Peyer's patch (tissue), 4 donors: ENCODE results near the gene PLD5.

Experiments
- CTCF ChIP-seq, 6 experiments: fragments of 450-650 bp in 4 of 6; fragments of 200-600 bp in 2 of 6; sonication (generic) in 1 of 6; IDR thresholded peaks; one replicate each; pipeline ENCODE4 v1.5.1; 2017 to 2019; ENCODE audit warnings: antibody characterized with exemption in 6 of 6, mild to moderate bottlenecking in 3 of 6, moderate library complexity in 1 of 6
- POLR2A ChIP-seq, 2 donors: fragments of 450-650 bp; IDR thresholded peaks; one replicate each; pipeline ENCODE4 v1.5.1; 2017; ENCODE audit warnings: antibody characterized with exemption in 2 of 2, mild to moderate bottlenecking in 2 of 2, moderate library complexity in 2 of 2

DNA sequence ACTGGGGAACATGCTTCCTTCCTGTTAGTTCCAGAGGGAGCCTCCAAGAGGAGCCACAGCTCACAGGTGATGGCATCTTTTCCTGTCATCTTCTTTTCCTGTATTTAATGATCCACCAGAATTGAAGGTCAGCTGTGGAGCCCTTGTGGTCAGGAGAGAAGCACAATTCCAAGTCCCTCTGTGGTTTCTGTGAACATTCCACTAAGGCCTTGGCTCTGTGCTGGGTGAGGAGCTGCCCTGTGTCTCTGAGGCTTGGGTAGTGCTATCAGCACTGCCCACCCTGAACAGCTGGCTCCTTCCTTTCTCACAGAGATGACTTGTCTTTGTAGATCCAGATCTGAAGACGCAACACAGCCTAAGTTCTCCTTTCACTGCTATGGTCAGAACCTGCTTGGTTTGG lies 383.7 kb downstream of the PLD5 start:
- TF ChIP-seq POLR2A (IDR thresholded peaks at IDR 0.05): no peak
- no peak for TF ChIP-seq CTCF (IDR thresholded peaks at IDR 0.05)
